GM19025 (cell line): ENCODE measurements around the gene POLQ.
A peak's percentile ranks its signal among the peaks of the same experiment; 100 is the strongest.
"Not testable (repeated sequence)": the region's sequence is repeated elsewhere in the genome, so short reads cannot be mapped to it uniquely, and the experiment has no call there.

ENCODE experiments used
- ATAC-seq: cut with Tn5 transposase; IDR thresholded peaks from one replicate; pipeline ENCODE4 v1.9.1; 2021; ENCODE audit warnings: mild to moderate bottlenecking, low read depth, moderate library complexity; ENCODE audit not compliant: unreplicated experiment

POLQ gene

GRCh38 chr3:121545574-121546455, at the start of gene POLQ:
POLQ (minus strand) TSS chr3:121545988; CDS start chr3:121545877, 111 bp downstream.
- peak; percentile 70 for ATAC-seq

DNA sequence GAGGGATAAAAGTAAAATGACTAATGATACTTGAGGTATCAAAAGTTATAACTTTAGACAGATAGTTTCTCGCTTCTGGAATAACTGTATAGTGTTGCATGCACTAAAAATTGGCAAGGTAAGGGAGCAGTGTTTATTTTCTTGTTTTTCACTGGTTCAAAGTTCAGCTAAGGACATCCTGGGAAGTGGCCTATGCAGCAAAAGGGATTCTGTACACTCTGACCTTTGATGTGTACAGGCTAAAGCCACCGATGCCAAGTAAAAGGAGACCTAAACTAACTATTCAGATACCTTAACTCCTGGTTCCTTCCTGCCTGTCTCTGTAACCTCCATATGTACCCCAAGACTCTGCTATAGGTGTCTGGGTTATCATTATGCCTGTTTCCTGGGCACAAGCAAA, 49.1 kb upstream of the POLQ start:
- ATAC-seq, result no peak

- not testable (repeated sequence) for ATAC-seq
These were observed 48.0 kb upstream of the POLQ start for GRCh38 chr3:121593806-121594205.

GRCh38 chr3:121592856-121593702, 47.3 kb upstream of the POLQ start, which contains the start of gene FBXO40:
FBXO40 (plus strand) TSS chr3:121593379; CDS start chr3:121620576, 27,197 bp downstream.
- peak; percentile 73 for ATAC-seq

DNA sequence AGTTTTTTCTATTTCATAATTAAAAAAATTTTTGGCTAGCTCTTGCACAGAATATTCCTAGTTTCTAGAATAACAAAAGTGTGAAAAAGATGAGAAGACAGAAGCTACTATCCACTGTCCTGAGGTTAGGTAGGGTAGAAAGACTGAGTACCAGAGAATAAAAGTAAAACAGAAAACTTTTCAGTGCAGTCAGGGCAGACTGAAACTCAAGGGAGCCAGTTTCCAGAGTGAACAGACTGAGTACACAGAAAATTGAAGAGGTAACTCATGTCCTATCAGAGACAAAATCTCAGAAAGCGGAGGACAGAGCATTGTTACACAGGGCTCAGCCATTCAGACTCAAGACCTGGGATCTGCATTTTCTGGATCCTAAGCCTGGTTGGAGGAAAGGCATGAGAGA, 38.6 kb upstream of the POLQ start:
- no peak for ATAC-seq

- no peak for ATAC-seq
These were observed 35.9 kb upstream of the POLQ start for GRCh38 chr3:121581691-121582090.

DNA sequence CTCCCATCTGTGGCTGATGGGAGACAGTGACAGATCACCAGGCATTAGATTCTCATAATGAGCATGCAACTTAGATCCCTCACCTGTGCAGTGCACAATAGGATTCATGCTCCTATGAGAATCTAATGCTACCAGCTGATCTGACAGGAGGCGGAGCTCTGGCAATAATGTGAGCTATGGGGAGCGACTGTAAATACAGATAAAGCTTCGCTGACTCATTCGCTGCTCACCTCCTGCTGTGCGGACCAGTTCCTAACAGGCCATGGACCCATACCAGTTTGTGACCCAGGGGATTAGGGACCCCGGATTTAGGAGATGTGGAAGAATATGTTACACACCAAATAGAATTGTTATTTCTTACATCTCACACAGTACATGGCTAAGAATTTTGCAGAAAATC, 28.7 kb upstream of the POLQ start:
- no peak for ATAC-seq

- ATAC-seq, result no peak
These were observed 21.9 kb upstream of the POLQ start, which contains the start of gene ARGFX for GRCh38 chr3:121567649-121568048. ARGFX (plus strand) TSS chr3:121567949; CDS start chr3:121570714, 2,765 bp downstream.

GRCh38 chr3:121566773-121567172, 21.0 kb upstream of the POLQ start:
- no peak for ATAC-seq

DNA sequence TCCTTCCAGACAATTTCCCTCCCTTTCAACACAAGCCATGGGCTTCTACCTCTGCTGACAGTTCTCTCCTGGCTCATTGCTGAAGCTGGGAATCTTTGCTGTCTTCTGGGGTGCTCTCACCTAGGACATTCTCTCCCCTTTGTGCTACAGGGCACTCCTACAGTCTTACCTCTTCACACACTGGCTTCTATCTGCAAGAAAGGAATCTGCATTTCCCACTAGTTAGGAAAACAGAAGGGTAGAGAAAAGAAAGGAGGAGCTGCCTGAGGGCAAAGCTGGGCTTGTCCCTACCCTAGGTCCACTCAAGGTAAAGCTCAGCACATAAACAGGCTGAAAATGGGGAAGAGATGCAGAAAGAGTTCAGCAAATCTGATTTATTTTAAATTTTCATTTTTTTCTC, 16.4 kb upstream of the POLQ start:
- no peak for ATAC-seq

GRCh38 chr3:121557426-121557934, 11.7 kb upstream of the POLQ start:
- ATAC-seq, result no peak

- ATAC-seq, result no peak
These were observed 7.0 kb upstream of the POLQ start for GRCh38 chr3:121552797-121553196.

- ATAC-seq, result no peak
These were observed 6.6 kb upstream of the POLQ start for GRCh38 chr3:121552379-121552778.

- ATAC-seq, result peak; percentile 4
These were observed 677 bp downstream of the POLQ start for GRCh38 chr3:121545049-121545573.

DNA sequence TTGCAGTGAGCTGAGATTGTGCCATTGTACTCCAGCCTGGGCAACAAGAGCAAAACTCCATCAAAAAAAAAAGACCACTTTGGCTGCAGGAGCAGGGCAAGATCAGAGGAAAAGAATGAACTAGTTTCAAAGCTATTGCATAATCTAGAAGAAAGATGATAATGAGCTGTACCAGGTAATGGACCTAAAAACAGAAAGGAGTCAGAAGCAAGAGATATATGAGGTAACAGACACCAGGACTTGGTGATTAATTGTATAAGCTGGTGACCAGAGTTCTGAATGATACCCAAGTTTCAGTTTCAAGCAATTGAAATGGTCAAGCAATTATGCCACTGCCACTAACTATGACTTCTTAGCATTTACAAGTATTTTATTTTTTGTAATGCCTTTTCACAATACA, 2.9 kb downstream of the POLQ start:
- no peak for ATAC-seq

DNA sequence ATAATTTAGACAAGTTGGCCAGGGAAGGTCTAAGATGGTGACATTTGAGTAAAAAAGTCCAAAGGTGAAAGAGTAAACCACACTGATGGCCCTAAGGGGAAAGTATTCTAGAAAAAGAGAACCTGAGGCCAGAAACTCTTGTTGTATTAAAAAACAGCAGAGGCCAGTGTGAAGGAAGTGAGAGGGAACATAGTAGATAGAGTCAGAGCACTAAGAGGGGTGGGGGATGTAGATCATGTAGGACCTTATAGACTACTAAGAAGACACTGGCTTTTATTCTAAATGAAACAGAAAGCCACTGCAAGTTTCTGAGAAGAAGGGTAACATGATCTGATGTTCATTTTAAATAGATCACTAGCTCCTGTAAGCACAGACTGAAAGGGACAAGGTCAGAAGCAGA, 14.5 kb downstream of the POLQ start:
- peak; percentile 55 for ATAC-seq

DNA sequence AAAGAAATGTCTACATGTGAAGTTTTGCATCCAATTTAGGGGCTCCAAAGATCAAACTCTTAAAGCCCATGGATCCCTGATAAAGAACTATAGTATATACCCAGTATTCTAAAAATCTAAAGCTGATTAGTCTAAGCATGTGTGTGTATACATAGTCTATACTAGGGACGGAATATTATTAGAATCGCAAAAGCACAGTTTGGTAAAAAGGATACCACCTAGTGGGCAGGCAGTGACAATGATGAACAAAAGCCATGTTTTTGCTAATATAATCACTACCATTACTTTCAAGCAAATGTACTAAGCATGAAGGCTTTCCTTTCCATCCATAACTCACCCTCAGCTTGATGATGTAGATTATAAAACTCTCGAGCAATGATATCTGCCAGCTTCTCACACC, 16.5 kb downstream of the POLQ start:
- no peak for ATAC-seq

DNA sequence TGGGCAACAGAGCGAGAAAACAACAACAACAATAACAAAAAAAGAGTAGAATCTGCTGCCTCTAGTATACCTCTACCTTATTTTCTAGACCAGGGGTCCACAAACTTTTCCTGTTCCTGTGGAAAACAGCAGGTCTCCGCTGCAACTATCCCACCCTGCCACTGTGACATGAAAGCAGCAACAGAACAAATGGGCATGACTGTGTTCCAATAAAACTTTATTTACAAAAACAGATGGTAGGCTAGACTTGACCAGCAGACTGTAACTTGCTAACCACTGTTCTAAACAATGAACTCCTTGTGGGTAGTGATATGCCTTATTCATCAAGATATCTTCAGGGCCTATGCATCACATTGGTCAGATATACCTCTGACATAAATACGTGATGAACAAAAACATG, 25.3 kb downstream of the POLQ start:
- ATAC-seq, result no peak

GRCh38 chr3:121517953-121518655, 27.7 kb downstream of the POLQ start:
- ATAC-seq, result no peak

DNA sequence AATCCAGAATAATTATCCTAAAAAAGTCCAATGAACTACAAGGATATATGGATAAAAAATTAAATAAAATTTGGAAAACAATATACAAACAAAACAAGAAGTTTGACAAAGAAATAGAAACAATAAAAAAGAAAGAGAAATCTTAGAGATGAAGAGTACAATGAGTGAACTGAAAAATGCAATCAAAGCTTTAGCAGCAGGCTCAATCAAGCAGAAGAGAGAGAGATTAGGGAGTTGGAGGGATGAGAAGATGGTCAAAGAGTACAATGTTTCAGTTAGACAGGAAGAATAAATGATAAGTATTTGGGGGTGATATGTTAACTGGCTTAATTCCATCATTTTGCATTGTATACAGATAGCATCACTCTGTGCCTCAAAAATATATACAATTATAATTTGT, 29.9 kb downstream of the POLQ start:
- no peak for ATAC-seq
